Pancreas (tissue), 10 donors: Measurements from ENCODE around the gene LFNG. TPM values are rescaled to one million over a fixed set of nuclear protein-coding genes. Genes with fewer than 3 reads are reported as not detected.

Source experiments
- ATAC-seq, 4 donors: fragments of 200-7000 bp; cut with Tn5 transposase; one replicate each; pipeline versions ENCODE4 v1.8.0 to v1.9.1; 2020; ENCODE audit warnings: mild to moderate bottlenecking in 4 of 4, moderate library complexity in 4 of 4
- DNase-seq, 6 donors: peaks; one replicate each; pipeline ENCODE4 v3.0.0-alpha.2; 2020
- FAIRE-seq: peaks from 2 replicates; lab custom pipeline; 2012; peaks lifted over from hg19 to GRCh38; lab: Jason Lieb, UNC
- H3K27ac ChIP-seq, 4 donors: fragments of 200-600 bp; sonication (generic); 1 replicate in 3 of 4; 2 replicates in 1 of 4; pipeline versions ENCODE4 v1.5.0 to v1.8.0; 2020
- H3K27me3 ChIP-seq, 4 donors: fragments of 200-600 bp; one replicate each; pipeline ENCODE4 v1.8.0; 2021
- H3K36me3 ChIP-seq, 3 donors: fragments of 200-600 bp; sonication (generic) in 1 of 3; one replicate each; pipeline versions ENCODE4 v1.5.0 to v1.8.0; 2020 to 2021
- H3K4me1 ChIP-seq, 3 donors: fragments of 200-600 bp; one replicate each; pipeline ENCODE4 v1.8.0; 2021
- H3K4me3 ChIP-seq, 4 donors: fragments of 200-600 bp; sonication (generic) in 2 of 4; one replicate each; pipeline versions ENCODE4 v1.5.0 to v1.8.0; 2020 to 2021
- H3K9me3 ChIP-seq, 4 donors: fragments of 200-600 bp; one replicate each; pipeline ENCODE4 v1.8.0; 2021
- CTCF ChIP-seq, 4 donors: fragments of 200-600 bp; sonication (generic) in 3 of 4; IDR thresholded peaks; one replicate each; pipeline versions ENCODE4 v1.5.0 to v1.8.0; 2021; ENCODE audit warnings: antibody characterized with exemption in 4 of 4
- WGBS, 2 donors: extraction: QIAGEN DNeasy Blood & Tissue Kit; methylation state at CpG; one replicate each; pipeline ENCODE4 v1.1.7; 2013; 5-methylcytosine and 5-hydroxymethylcytosine counted together
- intact Hi-C, 3 donors: fragments of 100-400 bp; cut with DNase I; formaldehyde crosslinking; loops; one replicate each; pipeline versions ENCODE4 v1.11.1 to v1.14.2; 2022
- polyA plus RNA-seq, 2 donors: library from polyadenylated mRNA; stranded (reverse); fragments of 200-250 nt; gene quantifications; one replicate each; pipeline ENCODE4 v1.2.3, GENCODE V29; 2013
- total RNA-seq, 6 donors: library from RNA; stranded (reverse); fragmentation: NEBNext Ultra II Directional in 4 of 6; extraction: Animal tissue kit (Norgen Biotek cat#: 25700) in 4 of 6; gene quantifications; one replicate each; pipeline versions ENCODE4 v1.2.1 to v1.2.4, GENCODE V29; 2021 to 2023
- donor health status: healthy with polysubstance abuse.
- donor health status: DM: no; HTN: no; CAD: no; lungs with moderate emphysema.
- donor health status: DM: no; HTN: no; CAD: no.
- donor health status: control.
- donor health status: control.
- donor health status: Bipolar disorder and iron deficiency.
- donor health status: DM: yes; HTN: yes; CAD: no.
- donor health status: DM: no; HTN: no; CAD: no.
- donor health status: DM: no; HTN: no; CAD: no.
- donor health status: DM: yes; HTN: yes; CAD: no.

Gene LFNG
- total and polyA plus RNA-seq, 8 donors: 28.2 to 66.8 (median 41.1) TPM

GRCh38 chr7:2522780-2523433 lies 3.3 kb downstream of the LFNG start:
- FAIRE-seq: no peak
- DNase-seq: peak in 4 of 6 donors; percentile 49 to 63 (median 56)
- 9 to 10% methylated on average over 19 of the region's 19 CpGs for WGBS, 2 donors
- Histone ChIP-seq H3K27ac (peak overlapping the region; percentile 84 to 94 (median 87)), H3K4me1 (peaks cover 27 to 63% (median 46%) of the 10 kb centered on the region in 3 donors), H3K4me3 (peak overlapping the region; percentile 57 to 80 (median 76)), H3K36me3 (peaks cover 0 to 9% (median 0%) of the 10 kb centered on the region in 3 donors), H3K27me3 (no peaks in the 10 kb centered on the region), H3K9me3 (no peaks in the 10 kb centered on the region)
- no peak for ATAC-seq
- TF ChIP-seq CTCF (IDR thresholded peaks at IDR 0.05): no peak
- intact Hi-C loops: no loop called here

- no peaks in the 10 kb centered on the region for H3K9me3 ChIP-seq
- intact Hi-C loops: no loop called here
- peak overlapping the region; percentile 84 to 94 (median 87) for H3K27ac ChIP-seq
- ATAC-seq: peak; percentile 31 to 41 (median 40)
- peak overlapping the region in 3 of 4 donors; percentile 72 to 80 (median 79) for H3K4me3 ChIP-seq
- DNase-seq: peak; percentile 77 to 92 (median 83)
- no peak for TF ChIP-seq CTCF (IDR thresholded peaks at IDR 0.05)
- FAIRE-seq: no peak
- peaks cover 0 to 9% (median 0%) of the 10 kb centered on the region in 3 donors for H3K36me3 ChIP-seq
- peaks cover 30 to 69% (median 48%) of the 10 kb centered on the region in 3 donors for H3K4me1 ChIP-seq
- 1 to 2% methylated on average over 18 to 22 of the region's 22 CpGs for WGBS, 2 donors
- no peaks in the 10 kb centered on the region for H3K27me3 ChIP-seq
Measured at GRCh38 chr7:2523461-2523936, 3.9 kb downstream of the LFNG start.

GRCh38 chr7:2523941-2524807 lies 4.6 kb downstream of the LFNG start:
- peaks cover 0 to 9% (median 0%) of the 10 kb centered on the region in 3 donors for H3K36me3 ChIP-seq
- H3K4me1 ChIP-seq: peaks cover 36 to 68% (median 54%) of the 10 kb centered on the region in 3 donors
- H3K9me3 ChIP-seq: no peaks in the 10 kb centered on the region
- 10% methylated on average over 42 to 51 of the region's 51 CpGs for WGBS, 2 donors
- FAIRE-seq (no peak), ATAC-seq (peak; percentile 66 to 75 (median 70)), DNase-seq (peak; percentile 97 to 99 (median 98))
- peak overlapping the region; percentile 84 to 94 (median 87) for H3K27ac ChIP-seq
- intact Hi-C loops: no loop called here
- TF ChIP-seq CTCF (IDR thresholded peaks at IDR 0.05): no peak
- no peaks in the 10 kb centered on the region for H3K27me3 ChIP-seq
- H3K4me3 ChIP-seq: peak overlapping the region in 3 of 4 donors; percentile 72 to 80 (median 79)

GRCh38 chr7:2524808-2525657 lies 5.5 kb downstream of the LFNG start:
- Histone ChIP-seq H3K4me1 (peaks cover 36 to 75% (median 54%) of the 10 kb centered on the region in 3 donors), H3K9me3 (no peaks in the 10 kb centered on the region), H3K27me3 (no peaks in the 10 kb centered on the region), H3K36me3 (peaks cover 0 to 9% (median 0%) of the 10 kb centered on the region in 3 donors), H3K27ac (peak overlapping the region; percentile 84 to 94 (median 87)), H3K4me3 (peak overlapping the region in 3 of 4 donors; percentile 19 to 80 (median 72))
- no peak for TF ChIP-seq CTCF (IDR thresholded peaks at IDR 0.05)
- ATAC-seq (peak; percentile 7 to 16 (median 12)), DNase-seq (peak in 5 of 6 donors; percentile 69 to 91 (median 70)), FAIRE-seq (no peak)
- intact Hi-C loops: no loop called here
- WGBS, 2 donors: 25 to 28% methylated on average over 49 to 53 of the region's 53 CpGs
